GM21576 (cell line): Measurements from ENCODE around the gene MBP.
A peak's percentile ranks its signal among the peaks of the same experiment; 100 is the strongest.

Experiments used
- ATAC-seq: cut with Tn5 transposase; IDR thresholded peaks from one replicate; pipeline ENCODE4 v1.9.1; 2021; ENCODE audit warnings: mild to moderate bottlenecking, moderate library complexity; ENCODE audit not compliant: unreplicated experiment

MBP gene

GRCh38 chr18:77132369-77133050, at the start of gene MBP:
Gene MBP (minus strand): TSS chr18:77132783. CDS start chr18:77105261, 27,522 bp downstream.
- peak; percentile 53 for ATAC-seq

- ATAC-seq, result no peak
Observed at GRCh38 chr18:77181950-77182707, 49.5 kb upstream of the MBP start.

- no peak for ATAC-seq
Observed at GRCh38 chr18:77178559-77178958, 46.0 kb upstream of the MBP start.

GRCh38 chr18:77177009-77177408, 44.4 kb upstream of the MBP start:
- no peak for ATAC-seq

GRCh38 chr18:77173275-77174030, 40.9 kb upstream of the MBP start:
- ATAC-seq, result no peak

GRCh38 chr18:77170890-77171410, 38.4 kb upstream of the MBP start:
- ATAC-seq, result no peak

GRCh38 chr18:77168811-77169311, 36.3 kb upstream of the MBP start:
- ATAC-seq, result no peak

- no peak for ATAC-seq
Observed at GRCh38 chr18:77167251-77167650, 34.7 kb upstream of the MBP start.

- no peak for ATAC-seq
Observed at GRCh38 chr18:77166523-77166922, 33.9 kb upstream of the MBP start.

- ATAC-seq, result no peak
Observed at GRCh38 chr18:77165503-77166188, 33.1 kb upstream of the MBP start.

- no peak for ATAC-seq
Observed at GRCh38 chr18:77164763-77165485, 32.3 kb upstream of the MBP start.

- no peak for ATAC-seq
Observed at GRCh38 chr18:77164026-77164425, 31.4 kb upstream of the MBP start.

- no peak for ATAC-seq
Observed at GRCh38 chr18:77162580-77162979, 30.0 kb upstream of the MBP start.

GRCh38 chr18:77161961-77162360, 29.4 kb upstream of the MBP start:
- ATAC-seq, result no peak

- no peak for ATAC-seq
Observed at GRCh38 chr18:77161383-77161782, 28.8 kb upstream of the MBP start.

- peak; percentile 57 for ATAC-seq
Observed at GRCh38 chr18:77160515-77160914, 27.9 kb upstream of the MBP start.

- ATAC-seq, result peak; percentile 46
Observed at GRCh38 chr18:77157312-77157711, 24.7 kb upstream of the MBP start.

- ATAC-seq, result no peak
Observed at GRCh38 chr18:77155031-77155430, 22.4 kb upstream of the MBP start.

- no peak for ATAC-seq
Observed at GRCh38 chr18:77153404-77153803, 20.8 kb upstream of the MBP start.
